IPS DF 19.7 (cell line): Measurements from ENCODE around the gene SNAI1.
"Not testable (repeated sequence)": the region's sequence is repeated elsewhere in the genome, so short reads cannot be mapped to it uniquely, and the experiment has no call there.

Experiments used
- DNase-seq: peaks from one replicate; pipeline ENCODE4 v3.0.0-alpha.2; 2013; ENCODE audit warnings: low read depth, low spot score

Gene SNAI1

DNA sequence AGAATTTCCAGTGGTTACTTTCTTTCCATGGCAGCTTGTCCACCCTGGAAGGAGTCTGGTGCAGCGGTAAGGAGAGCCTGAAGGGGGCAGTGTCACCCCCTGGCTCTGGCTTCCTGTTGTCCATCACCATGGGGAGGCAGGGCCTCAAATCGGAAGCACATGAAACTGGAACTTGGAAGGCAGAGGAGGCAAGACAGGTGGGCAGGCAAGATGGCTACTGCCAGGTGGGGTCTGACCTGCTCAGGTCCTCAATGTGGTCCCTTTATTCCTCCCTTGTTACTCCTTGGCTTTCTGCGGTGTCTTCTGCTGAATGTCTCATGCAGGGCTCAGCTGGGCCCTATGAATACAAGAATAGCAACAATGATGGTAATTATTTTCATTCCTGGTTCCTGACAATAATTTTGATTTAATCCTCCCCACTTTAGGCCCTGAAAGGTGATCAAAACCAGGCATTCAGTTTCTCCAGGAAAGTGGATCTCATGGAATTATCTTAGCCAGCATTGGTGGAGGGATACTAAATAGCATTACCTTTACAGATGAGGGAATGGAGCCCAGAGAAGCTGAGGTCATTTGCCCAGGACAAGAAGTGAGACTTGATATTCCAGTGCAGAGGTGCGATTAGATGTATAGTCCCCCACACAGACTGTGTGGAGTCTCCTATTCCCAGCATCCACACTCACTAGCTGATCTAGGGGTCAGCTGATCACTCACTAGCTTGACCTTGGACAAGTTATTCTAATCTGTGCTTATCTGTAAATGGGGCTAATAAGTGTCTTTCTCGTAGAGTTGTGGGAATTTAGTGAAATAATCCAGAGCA is 17.6 kb upstream of the SNAI1 start:
- no peak for DNase-seq

DNA sequence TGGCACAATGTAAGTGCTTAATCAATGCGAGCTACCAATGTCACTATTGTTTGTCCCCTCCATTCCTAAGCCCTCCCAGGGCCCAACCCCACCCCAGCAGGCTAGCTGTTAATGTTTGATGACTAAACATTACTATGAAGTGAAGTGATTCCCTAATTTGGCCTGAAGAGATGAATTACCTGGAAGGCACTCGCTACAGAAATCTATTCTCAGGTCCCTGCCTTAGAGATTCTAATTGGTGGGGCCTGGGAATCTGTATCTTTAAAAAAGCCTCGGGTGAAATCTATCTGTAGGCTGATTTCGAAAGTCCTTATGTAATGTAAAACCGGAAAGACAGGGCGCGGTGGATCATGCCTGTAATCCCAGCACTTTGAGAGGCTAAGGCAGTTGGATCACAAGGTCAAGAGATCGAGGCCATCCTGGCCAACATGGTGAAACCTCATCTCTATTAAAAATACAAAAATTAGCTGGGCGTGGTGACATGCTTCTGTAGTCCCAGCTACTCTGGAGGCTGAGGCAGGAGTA is 16.9 kb upstream of the SNAI1 start:
- DNase-seq: no peak

DNA sequence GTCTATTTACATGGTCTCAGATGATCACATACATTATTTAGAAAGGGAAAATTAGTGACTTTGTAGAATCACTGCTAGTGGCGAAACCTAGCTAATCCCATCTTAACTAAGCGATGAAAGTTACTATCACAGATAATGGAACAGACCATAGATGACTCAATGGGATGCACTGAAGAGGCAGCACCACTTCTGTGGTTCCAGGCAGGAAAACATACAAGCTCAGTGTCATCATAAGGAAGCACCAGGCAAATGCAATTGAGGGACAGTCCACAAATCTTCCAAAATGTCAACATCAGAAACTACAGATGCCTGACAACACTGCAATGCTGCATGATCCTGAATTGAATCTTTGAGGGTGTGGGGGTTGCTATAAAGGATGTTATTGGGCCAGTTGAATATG is 15.9 kb upstream of the SNAI1 start:
- no peak for DNase-seq

DNA sequence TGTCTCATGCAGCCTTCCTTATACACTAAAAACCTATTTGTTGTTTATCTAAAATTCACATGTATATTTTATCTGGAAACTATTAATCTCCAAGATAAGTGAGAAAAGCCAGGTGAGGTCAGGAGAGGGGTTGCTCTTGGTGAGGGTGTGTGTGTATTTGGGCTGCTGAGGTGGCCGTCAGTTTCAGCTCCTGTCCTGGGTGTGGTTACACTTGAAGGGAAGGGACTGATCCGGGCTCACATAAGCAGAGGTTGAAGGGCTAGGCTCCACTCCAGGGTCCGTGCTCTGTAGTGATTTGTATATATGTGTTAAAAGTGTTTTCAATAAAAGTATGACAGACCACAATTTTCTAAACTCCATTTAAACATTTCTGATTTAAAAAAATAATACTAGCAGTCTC is 13.5 kb upstream of the SNAI1 start:
- DNase-seq: no peak

DNA sequence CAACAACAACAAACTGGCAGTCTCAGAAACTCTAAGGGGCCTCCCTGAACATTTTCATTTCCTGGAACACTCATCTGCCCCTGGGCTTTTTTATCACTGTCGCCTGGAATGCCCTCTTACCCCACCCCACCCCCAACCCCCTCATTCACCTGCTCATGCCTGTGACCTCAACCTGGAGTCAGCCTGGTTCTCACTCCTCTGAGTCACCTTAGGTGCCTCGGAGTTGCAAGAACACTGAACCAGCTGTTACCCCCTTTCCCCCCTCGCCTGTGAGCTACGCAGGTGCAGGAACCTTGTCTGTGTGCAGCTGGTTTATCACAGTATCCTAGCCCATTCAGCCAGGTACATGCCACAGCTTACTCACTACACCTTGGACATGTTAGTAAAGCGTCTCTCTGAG is 12.8 kb upstream of the SNAI1 start:
- DNase-seq: no peak

DNA sequence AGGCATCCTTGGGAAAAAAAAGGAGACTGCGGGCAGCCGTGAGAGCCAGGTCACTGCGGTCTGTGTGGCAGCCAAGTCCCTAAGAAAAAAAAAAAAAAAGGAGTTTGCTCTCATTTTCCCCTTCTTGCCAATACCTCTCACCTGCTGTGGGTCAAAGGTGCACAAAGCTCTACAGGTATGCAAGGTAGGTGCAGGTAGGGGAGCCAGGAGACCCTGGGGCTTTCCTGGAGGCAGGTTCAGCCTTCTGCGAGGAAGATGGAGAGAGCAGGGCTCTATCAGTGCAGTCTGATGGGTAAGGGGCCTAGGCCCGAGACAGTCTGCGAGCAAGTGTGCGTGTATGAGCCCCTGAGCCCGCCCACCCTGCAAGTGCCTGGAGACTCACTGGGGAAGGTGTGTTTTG is 12.3 kb upstream of the SNAI1 start:
- DNase-seq: no peak

DNA sequence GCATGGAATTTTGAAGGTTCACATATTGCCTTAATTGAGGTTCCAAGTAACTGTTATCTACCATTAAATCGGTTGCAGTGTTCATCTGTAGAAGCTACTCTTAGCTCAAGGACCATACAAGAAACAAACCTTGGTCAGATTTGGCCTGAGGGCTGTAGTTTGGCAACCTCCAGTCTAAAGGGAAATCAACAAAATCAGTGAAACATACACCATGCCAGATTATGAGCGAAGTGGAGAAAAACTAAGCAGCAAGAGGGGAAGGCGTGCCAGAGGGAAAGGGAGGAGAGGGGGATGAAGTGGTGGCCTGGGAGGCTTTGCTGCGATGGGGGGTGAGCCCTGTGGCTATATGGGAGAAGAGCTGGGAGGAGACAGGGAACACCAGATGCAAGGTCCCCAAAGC is 8.8 kb upstream of the SNAI1 start:
- no peak for DNase-seq

DNA sequence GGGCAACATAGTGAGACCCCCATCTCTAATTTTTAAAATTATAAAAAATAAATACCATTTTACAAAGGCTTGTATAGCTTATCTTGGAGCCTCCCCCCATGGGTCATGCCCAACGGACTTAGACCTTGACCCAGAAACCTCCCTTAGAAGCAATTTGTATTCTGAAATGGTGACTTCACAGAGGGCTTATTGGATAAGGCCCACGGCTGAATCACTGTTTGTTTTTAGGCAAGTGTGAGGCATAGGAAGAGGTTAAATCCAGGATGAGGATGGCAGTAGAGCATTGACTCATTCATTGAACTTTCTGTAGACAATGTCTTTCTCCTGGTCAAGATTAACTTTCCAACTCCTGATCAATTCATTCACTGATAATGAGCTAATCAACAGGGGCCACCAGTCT is 6.2 kb upstream of the SNAI1 start:
- no peak for DNase-seq

DNA sequence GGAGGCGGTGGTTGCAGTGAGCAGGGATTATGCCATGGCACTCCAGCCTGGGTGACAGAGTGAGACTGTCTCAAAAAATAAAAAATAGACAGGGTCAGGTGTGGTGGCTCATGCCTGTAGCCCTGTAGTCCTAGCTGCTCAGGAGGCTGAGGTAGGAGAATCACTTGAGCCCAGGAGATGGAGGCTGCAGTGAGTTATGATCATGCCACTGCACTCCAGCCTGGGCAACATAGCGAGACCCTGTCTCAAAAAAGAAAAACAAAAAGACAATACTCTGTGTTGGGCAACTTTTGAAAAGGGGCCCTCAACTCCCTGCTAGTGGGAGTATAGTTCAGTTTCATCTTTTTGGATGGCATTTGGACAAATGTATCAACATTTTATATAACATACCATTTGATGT is 5.0 kb upstream of the SNAI1 start:
- not testable (repeated sequence) for DNase-seq

DNA sequence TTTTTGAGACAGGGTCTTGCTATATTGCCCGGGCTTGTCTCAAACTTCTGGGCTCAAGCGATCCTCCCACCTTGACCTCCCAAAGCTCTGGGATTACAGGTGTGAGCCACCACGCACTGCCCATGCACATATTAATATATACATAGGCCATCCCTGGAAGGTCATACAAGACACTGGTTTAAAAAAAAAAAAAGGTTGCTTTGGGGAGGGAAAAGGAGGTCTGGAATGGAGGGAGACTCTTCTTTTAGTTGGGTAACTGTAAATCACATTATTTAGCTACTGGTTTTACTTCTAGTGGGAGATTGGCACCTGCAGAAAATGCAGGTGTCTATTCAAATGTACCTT is 4.1 kb upstream of the SNAI1 start:
- DNase-seq: no peak

DNA sequence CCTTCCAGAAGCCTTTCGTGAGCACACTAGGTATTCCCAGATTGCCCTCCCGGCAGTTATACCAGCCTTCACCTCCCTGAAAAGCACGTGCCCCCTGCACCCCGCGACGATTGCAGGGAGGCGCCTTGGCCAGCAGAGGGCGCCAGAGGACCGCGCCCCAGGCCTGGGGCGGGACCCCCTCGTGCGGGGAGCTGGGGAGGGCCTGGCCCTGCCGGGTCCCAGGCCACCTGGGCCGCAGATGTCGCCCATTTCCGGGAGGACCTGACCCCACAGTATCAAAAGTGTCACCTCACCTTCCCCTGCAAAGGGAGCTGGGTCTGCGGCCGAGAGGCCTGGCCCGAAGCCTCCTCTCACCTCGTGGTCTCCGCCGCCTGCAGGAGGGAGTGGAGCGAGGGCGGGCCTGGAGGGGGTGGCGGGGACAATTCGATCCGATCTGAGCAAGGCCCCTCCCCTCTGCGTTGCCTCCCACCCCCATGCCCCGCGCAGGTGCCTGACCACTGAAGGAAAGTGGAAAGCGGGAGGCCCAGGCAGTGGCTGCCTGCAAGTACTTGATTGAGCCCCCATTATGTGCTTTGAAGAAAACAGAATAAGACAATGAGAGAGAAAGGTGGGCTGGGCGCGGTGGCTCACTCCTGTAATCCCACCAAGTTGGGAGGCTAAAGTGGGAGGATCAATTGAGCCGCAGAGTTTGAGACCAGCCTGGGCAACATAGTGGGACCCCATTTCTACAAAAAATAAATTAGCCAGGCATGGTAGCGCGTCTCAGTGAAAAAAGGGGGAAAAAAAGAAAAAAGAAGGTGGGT is 3.5 kb upstream of the SNAI1 start:
- DNase-seq: no peak

DNA sequence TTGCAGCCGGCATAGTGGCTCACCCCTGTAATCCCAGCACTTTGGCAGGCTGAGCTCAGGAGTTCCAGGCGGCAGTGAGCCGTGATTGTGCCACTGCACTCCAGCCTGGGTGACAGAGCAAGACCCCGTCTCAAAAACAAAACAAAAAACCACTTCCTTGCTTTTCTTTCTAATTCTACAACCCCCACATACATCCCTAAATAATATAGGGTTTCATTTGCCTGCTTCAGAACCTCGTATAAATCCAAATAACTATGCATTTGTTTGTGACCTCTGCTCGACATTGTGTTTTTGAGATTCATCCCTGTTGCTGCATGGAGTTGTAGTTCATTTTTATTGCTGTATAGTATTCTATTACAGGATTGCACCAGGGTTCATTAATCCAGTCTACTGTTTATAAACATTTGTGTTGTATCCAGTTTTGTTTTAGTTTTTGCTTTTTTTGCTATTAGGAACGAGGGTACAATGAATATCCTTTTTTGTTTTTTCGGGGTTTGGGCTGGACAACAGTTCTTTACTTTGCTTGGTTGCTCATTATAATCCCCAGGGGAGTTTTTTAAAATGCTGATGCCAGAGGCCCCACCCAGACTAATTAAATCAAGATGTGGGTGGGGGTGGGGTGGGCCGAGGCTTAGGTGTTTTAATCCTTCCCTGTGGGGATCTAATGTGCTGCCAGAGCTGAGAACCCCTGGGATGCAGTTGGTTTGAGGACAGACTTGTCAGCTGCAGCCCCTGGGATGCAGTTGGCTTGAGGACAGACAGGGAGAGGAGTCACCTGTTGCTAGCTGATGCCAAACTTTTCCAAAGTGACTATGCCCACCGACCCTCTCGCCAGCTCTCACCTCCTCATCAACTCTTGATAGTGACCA is 2.4 kb upstream of the SNAI1 start:
- no peak for DNase-seq

DNA sequence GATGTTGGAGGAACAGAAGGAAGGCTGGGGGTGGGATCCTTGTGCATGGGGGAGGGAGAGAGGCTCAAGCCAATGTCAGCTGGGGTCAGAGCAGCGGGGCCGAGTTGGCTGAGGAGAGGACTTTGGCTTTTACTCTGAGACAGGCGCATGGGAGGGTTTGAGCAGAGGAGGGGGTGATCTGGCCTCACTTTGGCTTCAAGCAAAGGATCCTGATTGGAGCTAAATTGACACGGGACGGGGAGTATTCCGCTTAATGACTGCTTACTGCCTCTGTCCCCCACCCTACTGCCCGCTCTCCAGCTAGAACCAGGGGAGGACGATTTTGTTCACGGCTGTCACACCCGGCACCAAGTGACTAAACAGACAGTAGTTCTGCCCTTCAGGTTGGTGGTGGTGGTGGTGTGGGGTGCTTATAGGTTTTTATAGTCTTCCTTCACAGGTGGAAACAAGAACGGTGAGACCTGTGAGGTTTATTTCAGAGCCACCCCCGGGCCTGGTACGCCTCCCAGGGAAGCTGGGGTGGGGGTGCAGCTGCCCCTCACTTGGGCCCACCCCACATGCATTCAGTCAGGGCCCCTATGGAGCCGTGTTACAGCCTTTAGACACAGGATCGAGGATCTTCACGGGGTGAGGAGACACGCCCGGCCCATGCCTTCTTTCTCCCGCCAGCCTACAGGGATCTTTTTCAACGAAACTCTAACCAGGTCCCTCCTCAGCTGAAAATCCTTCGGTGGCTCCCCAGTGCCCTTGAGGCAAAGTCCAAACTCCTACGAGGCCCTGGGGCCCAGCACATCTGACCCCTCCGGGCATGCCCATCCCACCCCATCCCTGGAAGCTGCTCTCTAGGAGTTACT is 1.3 kb upstream of the SNAI1 start:
- no peak for DNase-seq

DNA sequence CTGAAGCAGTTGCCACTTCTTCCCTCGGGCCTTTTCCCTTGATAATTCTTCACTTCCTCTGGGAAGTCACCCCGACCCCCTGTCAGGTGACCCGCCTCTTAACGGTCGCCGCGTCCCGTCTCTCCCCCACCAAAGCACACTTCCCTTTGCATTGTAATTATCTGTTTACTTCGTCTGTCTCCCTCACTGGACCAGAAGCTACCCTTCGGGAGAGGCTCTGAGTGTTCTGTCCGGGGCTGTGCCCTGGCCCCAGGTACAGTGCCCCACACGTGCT is 771 bp upstream of the SNAI1 start:
- DNase-seq: no peak

DNA sequence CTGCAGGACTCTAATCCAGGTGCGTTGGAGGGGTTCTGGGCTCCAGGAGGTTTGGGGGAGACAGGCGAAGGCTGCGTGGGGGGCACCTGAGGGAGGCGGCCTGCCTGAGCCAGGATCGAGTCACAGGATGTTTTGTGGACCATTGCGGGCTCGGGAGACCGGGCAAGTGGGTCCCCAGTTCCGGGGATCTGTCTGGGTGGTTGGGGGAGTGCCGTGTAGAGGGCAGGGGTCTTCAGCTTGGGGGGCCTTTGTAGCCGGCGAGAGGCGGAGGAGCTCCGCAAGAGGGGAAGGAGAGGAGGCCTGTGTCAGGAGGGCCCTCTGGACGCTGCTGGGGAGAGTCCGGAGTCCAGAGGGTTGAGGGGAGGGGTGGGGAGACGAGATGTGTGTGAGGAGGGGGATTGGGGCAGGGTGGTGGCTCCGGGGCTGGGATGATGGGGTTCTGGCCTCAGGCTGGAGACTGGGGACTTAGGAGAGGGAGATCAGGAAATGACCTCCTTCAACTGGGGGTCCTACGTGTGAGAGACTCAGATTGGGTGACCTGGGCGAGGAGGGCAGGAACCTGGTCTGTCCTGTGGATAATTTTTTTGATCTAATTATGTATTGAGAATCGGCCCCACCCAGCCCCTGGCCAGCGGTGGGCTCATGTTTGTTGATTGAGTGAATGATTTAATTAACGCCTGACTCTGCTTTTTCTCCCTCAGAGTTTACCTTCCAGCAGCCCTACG is 505 bp downstream of the SNAI1 start:
- DNase-seq: no peak

DNA sequence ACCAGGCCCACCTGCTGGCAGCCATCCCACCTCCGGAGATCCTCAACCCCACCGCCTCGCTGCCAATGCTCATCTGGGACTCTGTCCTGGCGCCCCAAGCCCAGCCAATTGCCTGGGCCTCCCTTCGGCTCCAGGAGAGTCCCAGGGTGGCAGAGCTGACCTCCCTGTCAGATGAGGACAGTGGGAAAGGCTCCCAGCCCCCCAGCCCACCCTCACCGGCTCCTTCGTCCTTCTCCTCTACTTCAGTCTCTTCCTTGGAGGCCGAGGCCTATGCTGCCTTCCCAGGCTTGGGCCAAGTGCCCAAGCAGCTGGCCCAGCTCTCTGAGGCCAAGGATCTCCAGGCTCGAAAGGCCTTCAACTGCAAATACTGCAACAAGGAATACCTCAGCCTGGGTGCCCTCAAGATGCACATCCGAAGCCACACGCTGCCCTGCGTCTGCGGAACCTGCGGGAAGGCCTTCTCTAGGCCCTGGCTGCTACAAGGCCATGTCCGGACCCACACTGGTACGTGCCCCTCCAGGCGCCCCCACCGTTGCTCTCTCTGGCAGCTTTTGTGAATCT is 1.1 kb downstream of the SNAI1 start:
- no peak for DNase-seq

DNA sequence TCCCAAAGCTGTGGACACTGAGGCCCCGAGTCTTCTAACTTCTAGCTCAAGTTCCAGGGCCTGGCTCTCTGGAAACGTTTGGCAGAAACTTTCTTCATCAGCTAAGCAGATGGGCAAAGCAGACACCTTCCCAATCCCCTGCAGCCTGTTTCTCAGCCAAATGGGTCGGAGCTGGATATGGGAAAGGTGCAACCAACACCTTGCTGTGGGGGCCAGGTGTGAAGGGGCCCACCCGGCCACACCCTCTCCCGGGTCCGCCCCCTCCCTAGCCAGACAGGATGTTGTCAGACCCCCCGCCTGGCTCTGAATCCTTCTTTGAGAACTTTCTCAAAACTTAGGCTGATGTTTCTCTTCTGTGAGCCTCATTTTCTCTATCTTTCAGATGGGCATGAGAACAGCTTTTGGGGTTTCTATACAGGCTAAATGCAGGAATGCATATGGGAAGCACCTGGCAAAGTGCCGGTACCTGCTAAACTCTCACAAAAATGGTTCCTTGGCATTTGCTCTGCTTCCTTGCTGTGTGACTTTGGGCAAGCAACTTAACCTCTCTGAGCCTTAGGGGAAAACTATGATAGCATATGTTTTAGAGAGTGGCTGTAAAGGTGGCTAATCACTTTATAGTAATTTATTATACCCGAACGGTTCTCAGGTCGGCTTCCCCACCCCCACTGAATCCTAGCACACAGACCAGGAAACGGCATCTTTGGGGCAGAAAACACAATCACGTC is 1.8 kb downstream of the SNAI1 start:
- no peak for DNase-seq

DNA sequence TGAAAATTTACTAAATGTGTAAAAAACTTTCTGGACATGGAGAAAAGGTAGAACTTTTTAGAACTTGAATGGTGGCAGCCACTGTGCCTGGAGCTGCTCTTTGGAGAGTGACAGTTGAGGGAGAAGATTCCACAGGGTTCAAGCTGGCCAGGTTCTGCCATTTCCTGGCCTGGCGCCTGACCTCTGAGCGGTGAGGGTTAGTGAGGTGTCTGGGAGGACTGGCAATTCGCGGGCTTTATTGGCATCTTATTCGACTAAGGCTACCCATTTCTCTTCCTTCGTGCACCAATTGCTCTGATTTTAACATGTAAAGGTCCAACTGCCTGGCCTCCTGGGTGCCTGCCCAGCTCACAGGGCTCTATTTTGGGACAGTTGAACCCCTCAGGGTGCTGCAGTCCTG is 2.4 kb downstream of the SNAI1 start:
- DNase-seq: no peak

DNA sequence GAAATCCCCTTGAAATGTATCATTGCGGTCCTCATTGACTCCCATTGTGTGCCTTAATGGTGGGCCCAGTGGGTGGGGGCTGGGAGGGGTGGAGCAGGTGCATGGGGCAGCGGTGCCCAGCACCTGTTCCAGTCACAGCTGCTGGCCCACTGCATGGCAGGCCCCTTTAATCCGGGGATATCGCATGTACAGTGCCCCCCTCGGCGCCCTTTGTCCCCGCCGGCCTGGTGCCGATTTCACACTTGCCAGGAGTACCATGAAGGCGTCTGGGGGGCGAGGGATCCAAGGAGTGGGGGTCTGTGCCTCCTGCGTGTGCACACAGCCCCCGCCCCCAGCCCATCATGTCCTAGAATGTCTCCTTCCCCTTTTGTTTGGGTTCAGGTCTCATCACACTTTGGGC is 2.8 kb downstream of the SNAI1 start:
- no peak for DNase-seq

DNA sequence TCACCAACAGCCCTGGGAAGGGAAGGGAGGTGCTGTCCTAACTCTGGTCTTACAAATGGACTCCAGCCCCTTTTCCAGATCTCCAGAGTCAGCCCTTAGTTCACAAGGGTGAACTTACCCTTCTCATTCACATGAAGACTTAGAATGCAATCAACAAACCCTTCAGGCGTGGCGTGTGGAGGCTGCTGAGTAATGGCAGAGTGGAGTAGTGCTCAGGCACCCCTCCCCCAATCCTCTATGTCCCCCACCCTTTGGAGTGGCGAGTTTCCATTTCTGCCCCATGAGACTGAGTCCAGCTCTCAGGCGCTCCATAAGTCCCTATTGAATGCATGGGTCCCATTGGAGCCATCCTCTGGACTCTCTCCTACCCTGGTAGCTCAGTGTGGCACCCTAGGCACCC is 3.3 kb downstream of the SNAI1 start:
- DNase-seq: no peak
